ENCODE results near the gene SNAP47. TPM values are rescaled to one million over a fixed set of nuclear protein-coding genes. Genes with fewer than 3 reads are reported as not detected.

The SNAP47 gene
- total and polyA plus RNA-seq, 9 of the 15 experiments (the other 6 are each of a cell fraction or from before 2014, with no cell fraction given), result 2.5 to 41.3 (median 32.6) TPM

DNA sequence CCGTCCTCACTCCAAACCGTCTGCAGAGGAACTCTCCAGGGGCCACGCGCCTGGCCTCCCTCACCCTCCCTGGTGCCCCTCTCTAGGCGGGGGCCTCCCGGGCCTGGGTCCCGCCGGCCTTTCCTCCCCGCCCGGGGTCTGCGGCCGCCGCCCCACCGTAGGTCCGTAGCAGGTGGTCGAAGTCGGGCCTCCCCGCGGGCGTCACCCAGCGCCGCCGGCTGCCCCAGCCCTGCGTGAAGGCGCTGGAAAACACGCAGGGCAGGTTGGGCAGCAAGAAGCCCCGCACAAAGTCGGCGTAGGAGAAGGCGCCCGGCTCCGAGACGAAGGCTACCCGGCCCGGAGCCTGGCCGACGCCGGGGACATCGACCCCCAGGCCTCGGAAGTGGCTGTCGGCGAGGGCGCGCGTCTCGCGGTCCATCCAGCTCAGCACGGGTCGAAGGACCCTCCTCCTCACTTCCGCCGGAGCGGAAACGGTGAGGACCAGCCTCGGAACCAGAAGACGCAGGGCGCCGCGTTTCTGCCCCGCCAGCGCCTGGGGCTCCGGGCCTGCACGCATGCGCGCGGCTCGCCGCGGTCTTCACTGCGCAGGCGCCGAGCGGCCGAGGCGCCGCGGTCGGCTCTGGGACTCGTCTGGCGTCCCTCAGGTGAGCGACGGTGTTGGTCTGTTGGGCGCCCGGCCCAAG is at the start of gene SNAP47, which contains the start of gene JMJD4 (continued):
- TF ChIP-seq, protein P1, sequence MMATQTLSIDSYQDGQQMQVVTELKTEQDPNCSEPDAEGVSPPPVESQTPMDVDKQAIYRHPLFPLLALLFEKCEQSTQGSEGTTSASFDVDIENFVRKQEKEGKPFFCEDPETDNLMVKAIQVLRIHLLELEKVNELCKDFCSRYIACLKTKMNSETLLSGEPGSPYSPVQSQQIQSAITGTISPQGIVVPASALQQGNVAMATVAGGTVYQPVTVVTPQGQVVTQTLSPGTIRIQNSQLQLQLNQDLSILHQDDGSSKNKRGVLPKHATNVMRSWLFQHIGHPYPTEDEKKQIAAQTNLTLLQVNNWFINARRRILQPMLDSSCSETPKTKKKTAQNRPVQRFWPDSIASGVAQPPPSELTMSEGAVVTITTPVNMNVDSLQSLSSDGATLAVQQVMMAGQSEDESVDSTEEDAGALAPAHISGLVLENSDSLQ (IDR thresholded peaks at IDR 0.05), result peak; percentile 53; the same call in 1 of the 2 replicates
- TF ChIP-seq, protein P2, sequence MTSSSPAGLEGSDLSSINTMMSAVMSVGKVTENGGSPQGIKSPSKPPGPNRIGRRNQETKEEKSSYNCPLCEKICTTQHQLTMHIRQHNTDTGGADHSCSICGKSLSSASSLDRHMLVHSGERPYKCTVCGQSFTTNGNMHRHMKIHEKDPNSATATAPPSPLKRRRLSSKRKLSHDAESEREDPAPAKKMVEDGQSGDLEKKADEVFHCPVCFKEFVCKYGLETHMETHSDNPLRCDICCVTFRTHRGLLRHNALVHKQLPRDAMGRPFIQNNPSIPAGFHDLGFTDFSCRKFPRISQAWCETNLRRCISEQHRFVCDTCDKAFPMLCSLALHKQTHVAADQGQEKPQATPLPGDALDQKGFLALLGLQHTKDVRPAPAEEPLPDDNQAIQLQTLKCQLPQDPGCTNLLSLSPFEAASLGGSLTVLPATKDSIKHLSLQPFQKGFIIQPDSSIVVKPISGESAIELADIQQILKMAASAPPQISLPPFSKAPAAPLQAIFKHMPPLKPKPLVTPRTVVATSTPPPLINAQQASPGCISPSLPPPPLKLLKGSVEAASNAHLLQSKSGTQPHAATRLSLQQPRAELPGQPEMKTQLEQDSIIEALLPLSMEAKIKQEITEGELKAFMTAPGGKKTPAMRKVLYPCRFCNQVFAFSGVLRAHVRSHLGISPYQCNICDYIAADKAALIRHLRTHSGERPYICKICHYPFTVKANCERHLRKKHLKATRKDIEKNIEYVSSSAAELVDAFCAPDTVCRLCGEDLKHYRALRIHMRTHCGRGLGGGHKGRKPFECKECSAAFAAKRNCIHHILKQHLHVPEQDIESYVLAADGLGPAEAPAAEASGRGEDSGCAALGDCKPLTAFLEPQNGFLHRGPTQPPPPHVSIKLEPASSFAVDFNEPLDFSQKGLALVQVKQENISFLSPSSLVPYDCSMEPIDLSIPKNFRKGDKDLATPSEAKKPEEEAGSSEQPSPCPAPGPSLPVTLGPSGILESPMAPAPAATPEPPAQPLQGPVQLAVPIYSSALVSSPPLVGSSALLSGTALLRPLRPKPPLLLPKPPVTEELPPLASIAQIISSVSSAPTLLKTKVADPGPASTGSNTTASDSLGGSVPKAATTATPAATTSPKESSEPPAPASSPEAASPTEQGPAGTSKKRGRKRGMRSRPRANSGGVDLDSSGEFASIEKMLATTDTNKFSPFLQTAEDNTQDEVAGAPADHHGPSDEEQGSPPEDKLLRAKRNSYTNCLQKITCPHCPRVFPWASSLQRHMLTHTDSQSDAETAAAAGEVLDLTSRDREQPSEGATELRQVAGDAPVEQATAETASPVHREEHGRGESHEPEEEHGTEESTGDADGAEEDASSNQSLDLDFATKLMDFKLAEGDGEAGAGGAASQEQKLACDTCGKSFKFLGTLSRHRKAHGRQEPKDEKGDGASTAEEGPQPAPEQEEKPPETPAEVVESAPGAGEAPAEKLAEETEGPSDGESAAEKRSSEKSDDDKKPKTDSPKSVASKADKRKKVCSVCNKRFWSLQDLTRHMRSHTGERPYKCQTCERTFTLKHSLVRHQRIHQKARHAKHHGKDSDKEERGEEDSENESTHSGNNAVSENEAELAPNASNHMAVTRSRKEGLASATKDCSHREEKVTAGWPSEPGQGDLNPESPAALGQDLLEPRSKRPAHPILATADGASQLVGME (CRISPR knock-in tag; IDR thresholded peaks at IDR 0.05), result peak; percentile 94
- TF ChIP-seq, protein P3, sequence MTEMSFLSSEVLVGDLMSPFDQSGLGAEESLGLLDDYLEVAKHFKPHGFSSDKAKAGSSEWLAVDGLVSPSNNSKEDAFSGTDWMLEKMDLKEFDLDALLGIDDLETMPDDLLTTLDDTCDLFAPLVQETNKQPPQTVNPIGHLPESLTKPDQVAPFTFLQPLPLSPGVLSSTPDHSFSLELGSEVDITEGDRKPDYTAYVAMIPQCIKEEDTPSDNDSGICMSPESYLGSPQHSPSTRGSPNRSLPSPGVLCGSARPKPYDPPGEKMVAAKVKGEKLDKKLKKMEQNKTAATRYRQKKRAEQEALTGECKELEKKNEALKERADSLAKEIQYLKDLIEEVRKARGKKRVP (CRISPR knock-in tag; IDR thresholded peaks at IDR 0.05), result 0 out of 2 replicates have a peak, but pooled peaks have one; percentile 66
- no peak for TF ChIP-seq SPI1 (IDR thresholded peaks at IDR 0.05; ENCODE audit: borderline replicate concordance, low read depth, low read length)
- TF ChIP-seq, protein P4, sequence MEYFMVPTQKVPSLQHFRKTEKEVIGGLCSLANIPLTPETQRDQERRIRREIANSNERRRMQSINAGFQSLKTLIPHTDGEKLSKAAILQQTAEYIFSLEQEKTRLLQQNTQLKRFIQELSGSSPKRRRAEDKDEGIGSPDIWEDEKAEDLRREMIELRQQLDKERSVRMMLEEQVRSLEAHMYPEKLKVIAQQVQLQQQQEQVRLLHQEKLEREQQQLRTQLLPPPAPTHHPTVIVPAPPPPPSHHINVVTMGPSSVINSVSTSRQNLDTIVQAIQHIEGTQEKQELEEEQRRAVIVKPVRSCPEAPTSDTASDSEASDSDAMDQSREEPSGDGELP (CRISPR knock-in tag; IDR thresholded peaks at IDR 0.05; ENCODE audit: borderline replicate concordance), result peak; percentile 79; the same call in 1 of the 2 replicates
- peak; percentile 83 for TF ChIP-seq ZNF263 (CRISPR knock-in tag; IDR thresholded peaks at IDR 0.05; ENCODE audit: borderline replicate concordance)
- peak; percentile 77 for TF ChIP-seq HIVEP1 (CRISPR knock-in tag; IDR thresholded peaks at IDR 0.05)
- peak; percentile 92 for TF ChIP-seq PHF20 (IDR thresholded peaks at IDR 0.05; ENCODE audit: partially characterized antibody)
- TF ChIP-seq NR1H2 (CRISPR knock-in tag; IDR thresholded peaks at IDR 0.05), result no peak
- TF ChIP-seq, protein P5, sequence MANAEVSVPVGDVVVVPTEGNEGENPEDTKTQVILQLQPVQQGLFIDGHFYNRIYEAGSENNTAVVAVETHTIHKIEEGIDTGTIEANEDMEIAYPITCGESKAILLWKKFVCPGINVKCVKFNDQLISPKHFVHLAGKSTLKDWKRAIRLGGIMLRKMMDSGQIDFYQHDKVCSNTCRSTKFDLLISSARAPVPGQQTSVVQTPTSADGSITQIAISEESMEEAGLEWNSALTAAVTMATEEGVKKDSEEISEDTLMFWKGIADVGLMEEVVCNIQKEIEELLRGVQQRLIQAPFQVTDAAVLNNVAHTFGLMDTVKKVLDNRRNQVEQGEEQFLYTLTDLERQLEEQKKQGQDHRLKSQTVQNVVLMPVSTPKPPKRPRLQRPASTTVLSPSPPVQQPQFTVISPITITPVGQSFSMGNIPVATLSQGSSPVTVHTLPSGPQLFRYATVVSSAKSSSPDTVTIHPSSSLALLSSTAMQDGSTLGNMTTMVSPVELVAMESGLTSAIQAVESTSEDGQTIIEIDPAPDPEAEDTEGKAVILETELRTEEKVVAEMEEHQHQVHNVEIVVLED (CRISPR knock-in tag; IDR thresholded peaks at IDR 0.05), result peak; percentile 82
- TF ChIP-seq SAFB (IDR thresholded peaks at IDR 0.05; ENCODE audit: borderline replicate concordance, low read depth, low read length), result 0 out of 2 replicates have a peak, but pooled peaks have one; percentile 63
- TF ChIP-seq, protein P6, sequence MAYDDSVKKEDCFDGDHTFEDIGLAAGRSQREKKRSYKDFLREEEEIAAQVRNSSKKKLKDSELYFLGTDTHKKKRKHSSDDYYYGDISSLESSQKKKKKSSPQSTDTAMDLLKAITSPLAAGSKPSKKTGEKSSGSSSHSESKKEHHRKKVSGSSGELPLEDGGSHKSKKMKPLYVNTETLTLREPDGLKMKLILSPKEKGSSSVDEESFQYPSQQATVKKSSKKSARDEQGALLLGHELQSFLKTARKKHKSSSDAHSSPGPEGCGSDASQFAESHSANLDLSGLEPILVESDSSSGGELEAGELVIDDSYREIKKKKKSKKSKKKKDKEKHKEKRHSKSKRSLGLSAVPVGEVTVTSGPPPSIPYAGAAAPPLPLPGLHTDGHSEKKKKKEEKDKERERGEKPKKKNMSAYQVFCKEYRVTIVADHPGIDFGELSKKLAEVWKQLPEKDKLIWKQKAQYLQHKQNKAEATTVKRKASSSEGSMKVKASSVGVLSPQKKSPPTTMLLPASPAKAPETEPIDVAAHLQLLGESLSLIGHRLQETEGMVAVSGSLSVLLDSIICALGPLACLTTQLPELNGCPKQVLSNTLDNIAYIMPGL (CRISPR knock-in tag; IDR thresholded peaks at IDR 0.05), result peak; percentile 53; the same call in 1 of the 2 replicates
- TF ChIP-seq HDAC2 (IDR thresholded peaks at IDR 0.05), result 0 out of 2 replicates have a peak, but pooled peaks have one; percentile 57
